Gastrocnemius medialis (tissue), 4 donors: ENCODE results near the gene SLC12A6. TPM values are rescaled to one million over a fixed set of nuclear protein-coding genes. Genes with fewer than 3 reads are reported as not detected.

Source experiments
- ATAC-seq, 2 donors: fragments of 150-250 bp; one replicate each; pipeline ENCODE4 v1.9.1; 2016
- DNase-seq, 2 donors: peaks; one replicate each; pipeline ENCODE4 v3.0.0-alpha.2; 2019
- H3K27ac ChIP-seq, 4 donors: fragments of 200-600 bp; sonication (generic); 1 replicate in 1 of 4; 2 replicates in 3 of 4; pipeline ENCODE4 v1.5.1; 2016 to 2018; ENCODE audit warnings: mild to moderate bottlenecking in 2 of 4, moderate library complexity in 1 of 4
- H3K27me3 ChIP-seq, 3 donors: fragments of 200-600 bp; sonication (generic) in 2 of 3; 1 replicate in 1 of 3; 2 replicates in 2 of 3; pipeline versions ENCODE4 v1.5.1 to v1.6.0; 2016 to 2019; ENCODE audit warnings: mild to moderate bottlenecking in 1 of 3, moderate library complexity in 1 of 3
- H3K36me3 ChIP-seq, 2 donors: fragments of 200-600 bp; sonication (generic) in 1 of 2; one replicate each; pipeline ENCODE4 v1.5.1; 2017 to 2018
- H3K4me1 ChIP-seq, 2 donors: fragments of 200-600 bp; sonication (generic) in 1 of 2; one replicate each; pipeline ENCODE4 v1.5.1; 2016 to 2017; ENCODE audit warnings: mild to moderate bottlenecking in 2 of 2
- H3K4me3 ChIP-seq, 4 donors: fragments of 200-600 bp; sonication (generic) in 3 of 4; 1 replicate in 1 of 4; 2 replicates in 3 of 4; pipeline ENCODE4 v1.5.1; 2016 to 2019; ENCODE audit warnings: mild to moderate bottlenecking in 2 of 4
- H3K9me3 ChIP-seq, 3 donors: fragments of 200-600 bp; sonication (generic) in 2 of 3; 1 replicate in 1 of 3; 2 replicates in 2 of 3; pipeline ENCODE4 v1.5.1; 2016 to 2019
- CTCF ChIP-seq, 5 experiments: fragments of 450-650 bp in 3 of 5; fragments of 200-600 bp in 2 of 5; sonication (generic) in 2 of 5; IDR thresholded peaks in 4 of 5; conservative IDR thresholded peaks in 1 of 5; 1 replicate in 4 of 5; 2 replicates in 1 of 5; pipeline ENCODE4 v1.5.1; 2016 to 2019; ENCODE audit warnings: antibody characterized with exemption in 5 of 5, mild to moderate bottlenecking in 3 of 5, moderate library complexity in 3 of 5
- POLR2A ChIP-seq, 2 donors: fragments of 450-650 bp; IDR thresholded peaks; one replicate each; pipeline ENCODE4 v1.6.1; 2017; ENCODE audit warnings: antibody characterized with exemption in 2 of 2, mild to moderate bottlenecking in 2 of 2, moderate library complexity in 2 of 2
- in situ Hi-C, 4 donors: fragments of 200-750 bp; cut with MboI; loops; one replicate each; pipeline versions ENCODE4 v1.15.0 to v1.8.0; 2017; ENCODE audit warnings: low sequenced_read_pairs in 4 of 4
- intact Hi-C: fragments of 100-400 bp; cut with DNase I; formaldehyde crosslinking; loops from one replicate; pipeline ENCODE4 v1.15.1; 2023; ENCODE audit warnings: low total_unique reads
- total RNA-seq, 4 donors: library from RNA; depleted of rRNA; stranded (reverse); fragments of >200 nt; gene quantifications; one replicate each; pipeline versions ENCODE4 v1.1.0 to v1.2.3, GENCODE V29; 2016

SLC12A6 gene
- total RNA-seq, 4 donors from 2014 or later = 17.3 to 25.4 (median 19.5) TPM

DNA sequence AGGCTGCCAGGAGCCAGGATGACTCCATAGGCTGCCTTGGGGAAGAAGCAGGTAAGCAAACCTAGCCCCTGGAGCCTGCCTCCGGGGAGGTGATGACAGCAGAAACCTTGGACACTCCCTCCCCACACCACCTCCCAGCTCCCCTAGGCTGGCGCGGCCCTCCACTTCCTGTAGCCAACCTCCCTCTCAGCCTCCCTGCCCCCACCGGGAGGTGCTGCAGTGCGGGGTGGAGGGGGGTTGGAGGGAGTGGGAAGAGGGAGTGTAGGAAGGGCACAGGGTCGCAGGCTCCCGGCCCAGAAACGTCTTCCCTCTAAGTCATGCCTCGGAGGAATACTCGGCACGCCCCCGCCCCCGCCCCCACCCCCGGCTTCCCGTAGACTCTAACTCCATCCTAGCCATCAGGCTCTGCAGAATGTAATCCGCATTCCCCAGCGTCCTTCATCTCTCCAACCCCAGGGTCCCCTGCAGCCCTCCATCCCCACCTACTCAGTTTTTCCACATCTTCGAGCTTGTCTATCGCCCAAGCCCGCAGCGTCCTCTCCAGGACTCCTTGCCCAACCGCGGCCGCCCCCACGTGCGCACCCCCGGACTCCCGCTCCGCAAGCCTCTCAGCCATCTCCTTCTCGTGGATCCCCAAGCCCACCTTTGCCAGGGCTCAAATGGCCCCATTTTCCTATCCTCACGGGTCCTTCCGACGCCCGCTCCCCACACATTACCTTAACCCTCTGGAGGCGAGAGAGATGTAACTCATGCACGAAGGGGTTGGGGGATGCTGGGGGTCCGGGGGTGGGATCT is 28.9 kb upstream of the SLC12A6 start:
- H3K4me1 ChIP-seq = peaks cover 14 to 21% of the 10 kb centered on the region in 2 donors
- H3K9me3 ChIP-seq = no peaks in the 10 kb centered on the region
- peak; percentile 5 to 14 for ATAC-seq
- in situ Hi-C loops = loop anchor here in 2 of 4 donors (10.0 to 25.0 kb wide), 4 partner anchors 122 to 621 kb away; partner anchors contain the start of genes EMC4 (in 1 of the 2) and ZNF770 (in 1 of the 2)
- H3K27ac ChIP-seq = peak overlapping the region; percentile 44 to 99 (median 96)
- intact Hi-C loops = loop anchor here (1.0 to 5.0 kb wide), 2 partner anchors 23 to 124 kb away; partner anchors contain the start of genes NOP10 and NUTM1
- DNase-seq = peak in 1 of 2 donors; percentile 38
- H3K27me3 ChIP-seq = no peaks in the 10 kb centered on the region
- TF ChIP-seq POLR2A (IDR thresholded peaks at IDR 0.05) (no peak), CTCF (IDR thresholded peaks at IDR 0.05 in 4 of 5, conservative IDR thresholded peaks at IDR 0.05 in 1 of 5) (no peak)
- peak overlapping the region; percentile 88 to 98 (median 92) for H3K4me3 ChIP-seq
- no peaks in the 10 kb centered on the region for H3K36me3 ChIP-seq

DNA sequence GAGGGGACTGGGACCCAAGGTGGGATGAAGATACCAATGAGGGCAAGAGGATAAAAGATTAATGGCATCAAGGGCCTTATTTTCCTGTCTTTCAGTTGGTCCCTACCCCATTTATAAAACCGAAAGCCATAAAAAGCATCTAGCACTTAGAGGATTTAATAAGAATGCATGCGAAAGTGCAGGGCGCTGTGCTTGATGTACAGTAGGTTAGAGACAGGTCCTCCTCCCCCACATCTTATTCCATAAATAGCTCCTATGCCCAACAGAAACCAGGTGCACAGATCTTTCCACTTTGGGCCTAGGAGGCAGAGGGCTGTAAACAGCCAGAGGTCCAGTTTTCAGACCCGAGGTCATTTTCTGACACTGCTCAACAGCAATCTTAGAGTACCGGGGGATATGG is 28.3 kb upstream of the SLC12A6 start:
- no peaks in the 10 kb centered on the region for H3K9me3 ChIP-seq
- no peak for TF ChIP-seq CTCF (IDR thresholded peaks at IDR 0.05 in 4 of 5, conservative IDR thresholded peaks at IDR 0.05 in 1 of 5)
- TF ChIP-seq POLR2A (IDR thresholded peaks at IDR 0.05) = no peak
- H3K4me1 ChIP-seq = peaks cover 14 to 21% of the 10 kb centered on the region in 2 donors
- in situ Hi-C loops = loop anchor here in 2 of 4 donors (10.0 to 25.0 kb wide), 4 partner anchors 121 to 621 kb away; partner anchors contain the start of genes EMC4 (in 1 of the 2) and ZNF770 (in 1 of the 2)
- DNase-seq (no peak), ATAC-seq (no peak)
- no peaks in the 10 kb centered on the region for H3K36me3 ChIP-seq
- H3K27me3 ChIP-seq = no peaks in the 10 kb centered on the region
- H3K27ac ChIP-seq = peak overlapping the region; percentile 44 to 99 (median 96)
- H3K4me3 ChIP-seq = peak overlapping the region; percentile 88 to 98 (median 92)
- intact Hi-C loops = loop anchor here (5.0 kb wide), 1 partner anchor 124 kb away; no protein-coding TSS in a partner anchor

- peak overlapping the region in 1 of 4 donors; percentile 92 for H3K4me3 ChIP-seq
- H3K36me3 ChIP-seq = no peaks in the 10 kb centered on the region
- intact Hi-C loops = loop anchor here (5.0 kb wide), 1 partner anchor 123 kb away; no protein-coding TSS in a partner anchor
- H3K27ac ChIP-seq = no peak overlapping the region
- peaks cover 14 to 21% of the 10 kb centered on the region in 2 donors for H3K4me1 ChIP-seq
- ATAC-seq (no peak), DNase-seq (no peak)
- TF ChIP-seq CTCF (IDR thresholded peaks at IDR 0.05 in 4 of 5, conservative IDR thresholded peaks at IDR 0.05 in 1 of 5) (no peak), POLR2A (IDR thresholded peaks at IDR 0.05) (no peak)
- no peaks in the 10 kb centered on the region for H3K9me3 ChIP-seq
- H3K27me3 ChIP-seq = no peaks in the 10 kb centered on the region
- in situ Hi-C loops = loop anchor here in 2 of 4 donors (10.0 to 25.0 kb wide), 4 partner anchors 120 to 622 kb away; partner anchors contain the start of genes EMC4 (in 1 of the 2) and ZNF770 (in 1 of the 2)
Measured at GRCh38 chr15:34365091-34365825, 27.7 kb upstream of the SLC12A6 start.

DNA sequence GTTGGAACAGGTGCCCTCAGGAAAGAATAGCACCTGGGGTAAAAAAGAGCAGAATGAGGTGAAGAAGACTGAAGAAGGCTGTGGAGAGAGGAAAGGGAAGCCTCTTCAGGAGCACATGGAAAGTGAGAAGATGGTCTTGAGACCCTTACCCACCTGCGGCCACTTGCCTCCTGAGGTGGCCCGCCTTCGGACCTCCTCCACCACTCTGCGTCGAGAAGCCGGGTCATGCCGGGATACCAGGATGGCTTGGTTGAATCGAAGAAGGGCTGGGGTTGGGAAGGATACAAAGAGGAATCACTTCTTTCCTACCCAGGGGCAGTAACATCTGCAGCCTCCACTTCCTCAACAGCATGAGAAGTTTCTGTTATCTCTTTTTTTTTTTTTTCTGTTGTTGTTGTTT is 26.5 kb upstream of the SLC12A6 start:
- no peak for TF ChIP-seq CTCF (IDR thresholded peaks at IDR 0.05 in 4 of 5, conservative IDR thresholded peaks at IDR 0.05 in 1 of 5)
- TF ChIP-seq POLR2A (IDR thresholded peaks at IDR 0.05) = no peak
- intact Hi-C loops (no loop called here), in situ Hi-C loops (loop anchor here in 2 of 4 donors (10.0 to 25.0 kb wide), 4 partner anchors 119 to 623 kb away; partner anchors contain the start of genes EMC4 (in 1 of the 2) and ZNF770 (in 1 of the 2))
- Histone ChIP-seq H3K4me1 (peaks cover 14 to 21% of the 10 kb centered on the region in 2 donors), H3K27me3 (no peaks in the 10 kb centered on the region), H3K36me3 (peaks cover 0 to 7% of the 10 kb centered on the region in 2 donors), H3K4me3 (no peak overlapping the region), H3K9me3 (no peaks in the 10 kb centered on the region), H3K27ac (no peak overlapping the region)
- DNase-seq (no peak), ATAC-seq (no peak)
